Omental fat pad (tissue), 4 donors: ENCODE measurements around the gene DNM1. TPM values are rescaled to one million over a fixed set of nuclear protein-coding genes. Genes with fewer than 3 reads are reported as not detected.
"Not testable (repeated sequence)": the region's sequence is repeated elsewhere in the genome, so short reads cannot be mapped to it uniquely, and the experiment has no call there.

Experiments used
- ATAC-seq: fragments of 150-250 bp; one replicate; pipeline ENCODE4 v1.9.1; 2016; ENCODE audit warnings: mild to moderate bottlenecking, moderate library complexity; ENCODE audit not compliant: low FRiP score
- DNase-seq: peaks from one replicate; pipeline ENCODE4 v3.0.0-alpha.2; 2019; ENCODE audit warnings: low spot score
- total RNA-seq, 4 donors: library from RNA; depleted of rRNA; stranded (reverse); fragments of >200 nt; gene quantifications; one replicate each; pipeline ENCODE4 v1.1.0, GENCODE V29; 2016
- TF ChIP-seq, protein P1 (sequence below), 3 donors: fragments of 450-650 bp; IDR thresholded peaks; one replicate each; pipeline ENCODE4 v1.5.1; 2016 to 2017; ENCODE audit warnings: antibody characterized with exemption in 3 of 3, mild to moderate bottlenecking in 3 of 3, moderate library complexity in 2 of 3

DNM1 gene
- total RNA-seq, 4 donors from 2014 or later, result 4.0 to 60.5 (median 20.0) TPM

- no peak for ATAC-seq
- TF ChIP-seq, protein P1, sequence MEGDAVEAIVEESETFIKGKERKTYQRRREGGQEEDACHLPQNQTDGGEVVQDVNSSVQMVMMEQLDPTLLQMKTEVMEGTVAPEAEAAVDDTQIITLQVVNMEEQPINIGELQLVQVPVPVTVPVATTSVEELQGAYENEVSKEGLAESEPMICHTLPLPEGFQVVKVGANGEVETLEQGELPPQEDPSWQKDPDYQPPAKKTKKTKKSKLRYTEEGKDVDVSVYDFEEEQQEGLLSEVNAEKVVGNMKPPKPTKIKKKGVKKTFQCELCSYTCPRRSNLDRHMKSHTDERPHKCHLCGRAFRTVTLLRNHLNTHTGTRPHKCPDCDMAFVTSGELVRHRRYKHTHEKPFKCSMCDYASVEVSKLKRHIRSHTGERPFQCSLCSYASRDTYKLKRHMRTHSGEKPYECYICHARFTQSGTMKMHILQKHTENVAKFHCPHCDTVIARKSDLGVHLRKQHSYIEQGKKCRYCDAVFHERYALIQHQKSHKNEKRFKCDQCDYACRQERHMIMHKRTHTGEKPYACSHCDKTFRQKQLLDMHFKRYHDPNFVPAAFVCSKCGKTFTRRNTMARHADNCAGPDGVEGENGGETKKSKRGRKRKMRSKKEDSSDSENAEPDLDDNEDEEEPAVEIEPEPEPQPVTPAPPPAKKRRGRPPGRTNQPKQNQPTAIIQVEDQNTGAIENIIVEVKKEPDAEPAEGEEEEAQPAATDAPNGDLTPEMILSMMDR (IDR thresholded peaks at IDR 0.05), result no peak
- DNase-seq, result no peak
Measured at GRCh38 chr9:128178806-128179431, 24.3 kb upstream of the DNM1 start.

GRCh38 chr9:128180001-128180400 is 23.2 kb upstream of the DNM1 start:
- TF ChIP-seq, protein P1 (IDR thresholded peaks at IDR 0.05), result no peak
- DNase-seq (no peak), ATAC-seq (no peak)

- DNase-seq, result no peak
- ATAC-seq, result no peak
- TF ChIP-seq, protein P1 (IDR thresholded peaks at IDR 0.05), result no peak
Measured at GRCh38 chr9:128180447-128180846, 22.7 kb upstream of the DNM1 start.

GRCh38 chr9:128181480-128181879 is 21.7 kb upstream of the DNM1 start:
- DNase-seq, ATAC-seq: not testable (repeated sequence)

- TF ChIP-seq, protein P1 (IDR thresholded peaks at IDR 0.05), result no peak
- no peak for DNase-seq
- ATAC-seq, result no peak
Measured at GRCh38 chr9:128182893-128183588, 20.1 kb upstream of the DNM1 start.

DNA sequence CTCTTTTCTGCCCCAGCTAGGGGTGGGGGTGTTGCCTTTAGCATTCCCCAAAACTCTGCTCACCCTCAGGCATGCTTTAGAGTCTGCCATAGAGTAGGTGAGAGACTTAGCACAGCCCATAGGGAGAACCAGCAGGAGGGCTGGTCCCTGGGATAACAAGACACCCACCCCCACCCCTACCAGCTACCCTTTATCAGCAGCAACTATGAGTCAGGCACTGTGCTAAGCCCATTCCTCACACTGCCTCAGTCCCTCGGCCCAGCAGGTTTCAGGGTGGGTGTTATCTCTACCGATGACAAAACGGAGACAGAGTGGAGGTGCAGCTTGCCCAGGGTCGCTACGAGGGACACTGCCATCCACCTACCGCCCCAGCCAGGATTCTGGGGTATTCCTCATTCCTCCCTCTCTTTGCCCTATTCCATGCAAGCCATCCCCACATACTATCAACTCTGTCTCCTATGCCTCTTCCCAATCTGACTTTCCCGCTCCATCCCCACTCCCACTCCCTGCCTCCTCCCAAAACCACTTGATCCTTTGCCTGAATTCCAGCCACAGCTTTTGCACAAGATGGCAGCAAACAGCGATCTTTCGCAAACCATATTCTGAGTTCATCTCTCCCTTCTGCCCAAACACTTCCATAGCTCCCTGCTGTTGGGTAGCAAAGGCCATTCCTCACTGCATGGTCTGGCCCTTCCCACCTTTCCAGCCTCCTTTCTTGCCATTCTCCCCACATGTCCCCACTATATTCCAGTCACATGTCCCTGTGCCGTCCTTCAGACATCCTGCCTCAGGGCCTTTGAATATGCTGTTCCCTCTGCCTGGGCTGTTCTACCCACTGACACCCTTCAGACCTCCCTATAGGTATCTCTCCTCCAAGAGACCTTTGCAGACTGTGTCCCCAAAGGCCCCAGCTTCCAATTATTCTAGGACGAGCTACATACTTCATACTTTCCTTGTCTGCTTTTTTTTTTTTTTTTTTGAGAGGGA is 16.9 kb upstream of the DNM1 start:
- TF ChIP-seq, protein P1 (IDR thresholded peaks at IDR 0.05), result no peak
- no peak for ATAC-seq
- no peak for DNase-seq

- TF ChIP-seq, protein P1 (IDR thresholded peaks at IDR 0.05), result no peak
- no peak for ATAC-seq
- DNase-seq, result no peak
Measured at GRCh38 chr9:128187361-128187760, 15.8 kb upstream of the DNM1 start.
